ENCODE measurements around the gene RGS12. TPM values are rescaled to one million over a fixed set of nuclear protein-coding genes. Genes with fewer than 3 reads are reported as not detected.

RGS12 gene
- total RNA-seq, 4 donors from 2014 or later, result 11.3 to 27.6 (median 14.6) TPM

- DNase-seq (ENCODE audit: low spot score), result no peak
- TF ChIP-seq CTCF (IDR thresholded peaks at IDR 0.05), result no peak
- ATAC-seq (ENCODE audit: low FRiP score), result no peak
These were observed 41.7 kb upstream of the RGS12 start for GRCh38 chr4:3250956-3251690.

- no peak for TF ChIP-seq CTCF (IDR thresholded peaks at IDR 0.05)
- DNase-seq (ENCODE audit: low spot score) (no peak), ATAC-seq (ENCODE audit: low FRiP score) (no peak)
These were observed 40.9 kb upstream of the RGS12 start for GRCh38 chr4:3251691-3252479.

DNA sequence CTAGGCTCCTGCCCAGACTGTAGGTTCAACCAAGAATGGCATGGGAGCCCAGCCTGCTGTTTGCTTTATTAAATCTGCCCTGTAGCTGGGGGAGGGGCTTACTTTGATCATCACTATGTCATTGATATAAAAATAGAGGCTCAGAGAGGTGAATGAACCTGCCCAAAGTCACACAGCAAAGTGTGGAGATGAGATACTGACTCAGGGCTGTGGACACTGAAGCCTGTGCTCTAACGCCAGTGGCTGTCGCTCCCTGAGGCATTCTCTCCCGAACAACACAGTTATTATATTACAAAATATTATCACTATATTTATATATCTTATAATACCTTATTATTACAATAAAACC, 40.4 kb upstream of the RGS12 start:
- no peak for TF ChIP-seq CTCF (IDR thresholded peaks at IDR 0.05)
- no peak for ATAC-seq (ENCODE audit: low FRiP score)
- DNase-seq (ENCODE audit: low spot score), result no peak

- DNase-seq (ENCODE audit: low spot score), result no peak
- no peak for TF ChIP-seq CTCF (IDR thresholded peaks at IDR 0.05)
- ATAC-seq (ENCODE audit: low FRiP score), result no peak
These were observed 39.8 kb upstream of the RGS12 start for GRCh38 chr4:3252831-3253641.

- no peak for TF ChIP-seq CTCF (IDR thresholded peaks at IDR 0.05)
- DNase-seq (ENCODE audit: low spot score), result peak; percentile 8
- ATAC-seq (ENCODE audit: low FRiP score), result no peak
These were observed 39.0 kb upstream of the RGS12 start for GRCh38 chr4:3253808-3254207.

DNA sequence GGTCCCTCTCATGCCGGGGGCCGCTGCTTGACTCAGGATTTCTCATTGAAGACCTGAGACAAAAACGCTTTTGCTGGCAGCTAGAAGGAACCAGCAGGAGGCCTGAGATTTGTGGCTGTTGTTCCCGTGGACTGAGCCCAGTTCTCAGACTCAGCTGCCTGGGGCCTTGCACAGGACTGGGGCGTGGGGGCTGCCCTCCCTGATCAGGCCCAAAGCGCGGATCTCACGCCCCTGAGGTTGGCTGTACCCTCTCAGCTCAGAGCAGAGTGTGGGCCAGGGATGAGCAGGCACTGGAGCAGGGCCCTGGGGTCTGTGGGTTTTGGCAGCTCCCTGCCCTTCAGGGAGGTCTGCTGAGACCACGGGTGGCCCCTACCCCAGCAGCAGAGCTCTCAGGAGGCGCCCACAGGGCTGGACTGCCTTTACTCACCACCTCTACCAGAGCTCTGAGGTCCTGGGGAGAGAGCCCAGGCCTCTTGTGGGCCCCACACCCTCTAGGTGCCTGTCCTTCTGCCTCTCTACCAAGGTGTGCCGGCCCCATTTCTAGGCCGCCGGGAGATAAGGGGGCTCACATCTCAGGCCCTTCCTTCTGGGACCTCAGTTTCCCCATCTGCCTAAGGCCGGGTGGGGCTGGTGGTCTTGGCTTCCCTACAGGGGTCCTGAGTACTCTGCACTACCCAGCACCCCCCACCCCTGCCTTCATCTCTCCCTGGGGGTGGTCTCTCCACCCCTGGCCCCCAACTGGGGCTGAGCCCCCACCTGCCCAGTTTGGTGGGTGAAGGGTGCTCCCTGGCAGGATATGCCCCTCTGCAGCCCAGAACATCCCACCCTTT, 38.3 kb upstream of the RGS12 start:
- TF ChIP-seq CTCF (IDR thresholded peaks at IDR 0.05), result no peak
- DNase-seq (ENCODE audit: low spot score) (peak; percentile 5), ATAC-seq (ENCODE audit: low FRiP score) (no peak)
